Erythroblast (primary cell): ENCODE results near the gene CFAP77.

Source experiments
- GATA1 ChIP-seq: IDR thresholded peaks from 2 replicates; pipeline ENCODE4 v1.6.1; 2011; ENCODE audit warnings: low read depth, mild to moderate bottlenecking, control low read depth, low read length, moderate library complexity
- POLR2A ChIP-seq: IDR thresholded peaks from 2 replicates; pipeline ENCODE4 v1.6.1; 2011; ENCODE audit warnings: mild to moderate bottlenecking, low read length

- TF ChIP-seq POLR2A (no peak), GATA1 (no peak)
These were observed 195.4 kb downstream of the CFAP77 start for GRCh38 chr9:132605387-132605786.
